Uterus (tissue), 4 donors: ENCODE measurements around the gene JOSD1. TPM values are rescaled to one million over a fixed set of nuclear protein-coding genes. Genes with fewer than 3 reads are reported as not detected.

Source experiments
- DNase-seq, 2 donors: peaks; one replicate each; pipeline ENCODE4 v3.0.0-alpha.2; 2019 to 2020
- H3K27ac ChIP-seq, 2 donors: fragments of 200-600 bp; sonication (generic); 1 replicate in 1 of 2; 2 replicates in 1 of 2; pipeline ENCODE4 v1.5.1; 2016 to 2018
- H3K27me3 ChIP-seq, 2 donors: fragments of 200-600 bp; sonication (generic); one replicate each; pipeline ENCODE4 v1.5.1; 2018 to 2019; ENCODE audit warnings: control low read depth in 1 of 2
- H3K36me3 ChIP-seq, 2 donors: fragments of 200-600 bp; sonication (generic); one replicate each; pipeline ENCODE4 v1.5.1; 2019; ENCODE audit warnings: control low read depth in 1 of 2
- H3K4me1 ChIP-seq, 2 donors: fragments of 200-600 bp; sonication (generic); one replicate each; pipeline ENCODE4 v1.5.1; 2018 to 2019; ENCODE audit warnings: control low read depth in 1 of 2
- H3K4me3 ChIP-seq, 2 donors: fragments of 200-600 bp; sonication (generic); 1 replicate in 1 of 2; 2 replicates in 1 of 2; pipeline ENCODE4 v1.5.1; 2018 to 2019; ENCODE audit warnings: mild to moderate bottlenecking in 1 of 2
- H3K9me3 ChIP-seq, 2 donors: fragments of 200-600 bp; sonication (generic); one replicate each; pipeline ENCODE4 v1.5.1; 2019; ENCODE audit warnings: control low read depth in 1 of 2
- POLR2A ChIP-seq, 2 donors: fragments of 450-650 bp; IDR thresholded peaks; one replicate each; pipeline ENCODE4 v1.6.1; 2016; ENCODE audit warnings: antibody characterized with exemption in 2 of 2, mild to moderate bottlenecking in 1 of 2, moderate library complexity in 1 of 2
- intact Hi-C: fragments of 100-400 bp; cut with DNase I; formaldehyde crosslinking; loops from one replicate; pipeline ENCODE4 v1.15.1; 2023; ENCODE audit warnings: low total_unique reads
- total RNA-seq, 4 donors: library from RNA; depleted of rRNA in 3 of 4; stranded (reverse); fragments of >200 nt in 3 of 4; gene quantifications; one replicate each; pipeline versions ENCODE4 v1.1.0 to v1.2.4, GENCODE V29; 2014 to 2023
- TF ChIP-seq, protein P1 (sequence below), 4 experiments: fragments of 200-600 bp in 2 of 4; fragments of 450-650 bp in 2 of 4; sonication (generic) in 2 of 4; IDR thresholded peaks; one replicate each; pipeline ENCODE4 v1.5.1; 2016 to 2019; ENCODE audit warnings: antibody characterized with exemption in 4 of 4, mild to moderate bottlenecking in 2 of 4, moderate library complexity in 1 of 4
- donor health status: DM: yes; HTN: yes; CAD: no.

Gene JOSD1
- total RNA-seq, 4 donors from 2014 or later = 24.4 to 57.9 (median 40.2) TPM

GRCh38 chr22:38698407-38699094 lies 2.2 kb downstream of the JOSD1 start:
- H3K4me1 ChIP-seq = peaks cover 0 to 22% of the 10 kb centered on the region in 2 donors

GRCh38 chr22:38697425-38698089 lies 3.2 kb downstream of the JOSD1 start:
- intact Hi-C loops = no loop called here
- Histone ChIP-seq H3K27ac (peak overlapping the region; percentile 25 to 56), H3K4me1 (peaks cover 0 to 22% of the 10 kb centered on the region in 2 donors), H3K36me3 (no peaks in the 10 kb centered on the region), H3K4me3 (no peak overlapping the region), H3K27me3 (no peaks in the 10 kb centered on the region), H3K9me3 (no peaks in the 10 kb centered on the region)
- TF ChIP-seq, protein P1, sequence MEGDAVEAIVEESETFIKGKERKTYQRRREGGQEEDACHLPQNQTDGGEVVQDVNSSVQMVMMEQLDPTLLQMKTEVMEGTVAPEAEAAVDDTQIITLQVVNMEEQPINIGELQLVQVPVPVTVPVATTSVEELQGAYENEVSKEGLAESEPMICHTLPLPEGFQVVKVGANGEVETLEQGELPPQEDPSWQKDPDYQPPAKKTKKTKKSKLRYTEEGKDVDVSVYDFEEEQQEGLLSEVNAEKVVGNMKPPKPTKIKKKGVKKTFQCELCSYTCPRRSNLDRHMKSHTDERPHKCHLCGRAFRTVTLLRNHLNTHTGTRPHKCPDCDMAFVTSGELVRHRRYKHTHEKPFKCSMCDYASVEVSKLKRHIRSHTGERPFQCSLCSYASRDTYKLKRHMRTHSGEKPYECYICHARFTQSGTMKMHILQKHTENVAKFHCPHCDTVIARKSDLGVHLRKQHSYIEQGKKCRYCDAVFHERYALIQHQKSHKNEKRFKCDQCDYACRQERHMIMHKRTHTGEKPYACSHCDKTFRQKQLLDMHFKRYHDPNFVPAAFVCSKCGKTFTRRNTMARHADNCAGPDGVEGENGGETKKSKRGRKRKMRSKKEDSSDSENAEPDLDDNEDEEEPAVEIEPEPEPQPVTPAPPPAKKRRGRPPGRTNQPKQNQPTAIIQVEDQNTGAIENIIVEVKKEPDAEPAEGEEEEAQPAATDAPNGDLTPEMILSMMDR (IDR thresholded peaks at IDR 0.05) = no peak
- no peak for TF ChIP-seq POLR2A (IDR thresholded peaks at IDR 0.05)
- DNase-seq = no peak

More at GRCh38 chr22:38698407-38699094, 2.2 kb downstream of the JOSD1 start:
- Histone ChIP-seq H3K4me3 (peak overlapping the region; percentile 60 to 82), H3K27me3 (no peaks in the 10 kb centered on the region), H3K36me3 (no peaks in the 10 kb centered on the region), H3K9me3 (no peaks in the 10 kb centered on the region), H3K27ac (peak overlapping the region in 1 of 2 donors; percentile 97)
- TF ChIP-seq, protein P1 (IDR thresholded peaks at IDR 0.05) = no peak
- no peak for TF ChIP-seq POLR2A (IDR thresholded peaks at IDR 0.05)
- DNase-seq = no peak
- intact Hi-C loops = no loop called here

- TF ChIP-seq, protein P1 (IDR thresholded peaks at IDR 0.05) = no peak
- no peak for TF ChIP-seq POLR2A (IDR thresholded peaks at IDR 0.05)
Measured at GRCh38 chr22:38696606-38697424, 3.9 kb downstream of the JOSD1 start.

DNA sequence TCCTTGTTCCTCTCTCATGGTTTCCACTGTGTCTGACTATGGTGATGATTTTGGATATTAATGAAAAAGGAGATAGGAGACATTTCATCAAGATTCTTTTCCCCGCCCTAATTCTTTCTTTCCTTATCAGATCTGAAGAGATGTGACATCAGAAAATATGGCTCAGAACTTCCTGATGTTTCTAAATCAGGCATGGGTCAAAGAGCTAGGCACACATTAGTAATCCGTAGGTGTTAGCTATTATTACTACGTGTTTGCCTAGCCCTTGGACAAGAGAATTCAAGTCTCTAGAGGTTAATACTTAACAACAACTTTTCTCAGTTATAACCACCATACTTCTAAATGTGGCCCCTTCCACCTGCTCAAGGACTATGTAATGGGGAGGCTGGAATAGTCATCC lies 5.8 kb downstream of the JOSD1 start:
- Histone ChIP-seq H3K4me1 (peaks cover 0 to 19% of the 10 kb centered on the region in 2 donors), H3K27ac (no peak overlapping the region), H3K36me3 (no peaks in the 10 kb centered on the region), H3K27me3 (no peaks in the 10 kb centered on the region), H3K9me3 (no peaks in the 10 kb centered on the region), H3K4me3 (no peak overlapping the region)
- TF ChIP-seq, protein P1 (IDR thresholded peaks at IDR 0.05) = no peak
- no peak for TF ChIP-seq POLR2A (IDR thresholded peaks at IDR 0.05)
- DNase-seq = no peak
- intact Hi-C loops = no loop called here

More at GRCh38 chr22:38696606-38697424, 3.9 kb downstream of the JOSD1 start:
- Histone ChIP-seq H3K27me3 (no peaks in the 10 kb centered on the region), H3K4me1 (peaks cover 0 to 22% of the 10 kb centered on the region in 2 donors), H3K27ac (peak overlapping the region; percentile 25 to 56), H3K36me3 (no peaks in the 10 kb centered on the region), H3K4me3 (no peak overlapping the region), H3K9me3 (no peaks in the 10 kb centered on the region)
- intact Hi-C loops = no loop called here
- DNase-seq = no peak
